Lower leg skin (tissue), 4 donors: ENCODE data around the gene KIF13A. TPM values are rescaled to one million over a fixed set of nuclear protein-coding genes. Genes with fewer than 3 reads are reported as not detected.

Experiments
- DNase-seq, 2 donors: peaks; one replicate each; pipeline ENCODE4 v3.0.0-alpha.2; 2019; ENCODE audit warnings: low spot score in 2 of 2
- H3K4me3 ChIP-seq: fragments of 200-600 bp; sonication (generic); 2 replicates; pipeline ENCODE4 v1.5.1; 2017; ENCODE audit warnings: mild to moderate bottlenecking, low read depth; ENCODE audit not compliant: poor library complexity, severe bottlenecking
- CTCF ChIP-seq, 3 donors: fragments of 450-650 bp; IDR thresholded peaks; one replicate each; pipeline ENCODE4 v1.5.1; 2016; ENCODE audit warnings: antibody characterized with exemption in 3 of 3, mild to moderate bottlenecking in 3 of 3, moderate library complexity in 2 of 3
- POLR2A ChIP-seq, 2 donors: fragments of 450-650 bp; IDR thresholded peaks; one replicate each; pipeline ENCODE4 v1.6.1; 2016 to 2017; ENCODE audit warnings: antibody characterized with exemption in 2 of 2, mild to moderate bottlenecking in 1 of 2, moderate library complexity in 1 of 2
- WGBS, 2 donors: methylation state at CpG; one replicate each; pipeline ENCODE4 v1.1.5; 2018; 5-methylcytosine and 5-hydroxymethylcytosine counted together
- intact Hi-C: fragments of 100-400 bp; cut with DNase I; formaldehyde crosslinking; loops from one replicate; pipeline ENCODE4 v1.15.0; 2023; ENCODE audit warnings: low total_unique reads
- total RNA-seq, 4 donors: library from RNA; depleted of rRNA; stranded (reverse); fragments of >200 nt; gene quantifications; one replicate each; pipeline ENCODE4 v1.1.0, GENCODE V29; 2016

Gene KIF13A
- total RNA-seq, 4 donors from 2014 or later = 54.4 to 88.5 (median 60.6) TPM

DNA sequence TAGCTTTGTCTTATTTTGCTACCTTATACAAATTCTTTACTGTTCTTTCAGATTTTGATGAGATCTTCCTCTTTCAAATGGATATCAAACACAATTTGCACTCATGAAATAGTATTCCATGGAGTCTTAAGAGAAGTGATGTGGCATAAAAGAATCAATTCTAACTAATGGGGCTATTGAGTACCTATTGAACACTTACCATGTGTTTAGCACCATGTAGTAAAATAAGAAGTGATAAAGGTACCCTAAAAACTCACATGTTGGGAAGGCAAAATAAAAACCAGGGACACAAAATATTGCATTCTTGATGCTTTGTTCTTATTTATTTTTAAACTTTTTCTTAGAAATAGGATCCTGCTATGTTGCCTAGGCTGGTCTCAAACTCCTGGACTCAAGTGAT is 56.2 kb downstream of the KIF13A start:
- intact Hi-C loops = no loop called here
- no peak overlapping the region for H3K4me3 ChIP-seq
- no peak for DNase-seq
- TF ChIP-seq POLR2A (IDR thresholded peaks at IDR 0.05) = no peak
- TF ChIP-seq CTCF (IDR thresholded peaks at IDR 0.05) = no peak

- 59% methylated on average over 5 of the region's 5 CpGs for whole genome bisulfite sequencing, 2 donors
- intact Hi-C loops = no loop called here
- no peak for TF ChIP-seq POLR2A (IDR thresholded peaks at IDR 0.05)
- no peak for TF ChIP-seq CTCF (IDR thresholded peaks at IDR 0.05)
- no peak for DNase-seq
- H3K4me3 ChIP-seq = no peak overlapping the region
Observed at GRCh38 chr6:17930321-17930993, 57.0 kb downstream of the KIF13A start.

DNA sequence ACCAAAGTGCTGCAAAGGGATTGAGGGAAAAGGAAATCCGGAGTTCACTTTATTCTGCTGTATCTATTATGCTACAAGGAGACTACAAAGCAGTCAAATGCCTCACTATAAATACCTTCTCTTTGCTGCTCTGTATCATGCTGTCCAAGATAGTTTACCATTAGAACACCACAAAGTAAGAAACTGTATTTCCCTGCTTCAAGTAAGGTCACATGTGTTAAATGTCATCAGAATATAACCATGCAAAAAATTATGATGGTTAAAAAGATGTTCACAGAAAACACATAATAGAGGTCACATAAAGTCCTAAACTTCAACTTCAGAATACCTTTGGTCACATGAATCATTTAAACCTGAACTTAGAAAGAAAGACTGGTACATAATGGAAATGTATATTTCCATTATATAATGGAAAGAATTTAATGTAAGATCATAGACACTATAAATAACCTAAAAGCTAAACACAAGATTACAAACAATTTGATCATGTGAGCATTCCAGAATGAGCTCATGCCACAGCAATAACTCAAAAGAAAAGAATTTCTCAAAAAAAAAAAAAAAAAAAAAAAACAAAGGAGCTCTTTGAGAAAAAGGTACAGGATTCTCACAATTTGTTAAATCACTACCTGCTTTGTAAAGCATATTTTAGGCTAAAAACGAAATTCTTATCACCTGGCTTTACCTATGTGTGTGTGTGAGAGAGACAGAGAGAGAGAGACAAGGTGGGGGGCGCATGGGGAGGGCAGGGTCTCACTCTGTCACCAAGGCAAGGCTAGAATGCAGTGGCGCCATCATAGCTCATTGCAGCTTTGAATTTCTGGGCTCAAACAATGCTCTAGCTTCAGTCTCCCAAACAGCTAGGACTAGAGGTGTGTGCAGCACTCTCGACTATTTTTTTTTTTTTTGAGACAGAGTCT is 58.7 kb downstream of the KIF13A start:
- DNase-seq = no peak
- no peak overlapping the region for H3K4me3 ChIP-seq
- WGBS, 2 donors = 67 to 79% methylated on average over 5 of the region's 5 CpGs
- intact Hi-C loops = no loop called here
- TF ChIP-seq POLR2A (IDR thresholded peaks at IDR 0.05) (no peak), CTCF (IDR thresholded peaks at IDR 0.05) (no peak)

DNA sequence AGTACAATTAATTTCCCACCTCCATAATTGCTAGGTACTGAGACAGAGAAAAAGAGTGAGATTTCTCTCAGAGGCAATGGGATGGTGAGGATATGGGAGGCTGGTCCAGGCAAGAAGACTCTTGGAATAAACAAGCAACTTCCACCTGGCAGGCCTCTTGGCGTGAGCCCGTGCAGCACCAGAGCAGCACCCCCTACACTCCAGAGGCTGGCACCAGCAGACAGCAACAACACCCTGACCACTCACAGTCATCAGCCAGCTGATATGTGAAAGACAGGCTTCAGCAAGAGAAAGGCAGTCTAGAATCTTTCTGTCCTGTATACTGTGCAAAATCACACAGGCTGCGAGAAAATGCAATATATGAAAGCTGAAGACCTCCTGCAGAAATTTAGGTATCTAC is 59.7 kb downstream of the KIF13A start:
- DNase-seq = no peak
- TF ChIP-seq POLR2A (IDR thresholded peaks at IDR 0.05) (no peak), CTCF (IDR thresholded peaks at IDR 0.05) (no peak)
- WGBS, 2 donors = 53 to 67% methylated on average over 3 of the region's 3 CpGs
- intact Hi-C loops = no loop called here
- no peak overlapping the region for H3K4me3 ChIP-seq

- intact Hi-C loops = no loop called here
- 41 to 53% methylated on average over 4 of the region's 4 CpGs for WGBS, 2 donors
- no peak for TF ChIP-seq POLR2A (IDR thresholded peaks at IDR 0.05)
- TF ChIP-seq CTCF (IDR thresholded peaks at IDR 0.05) = no peak
- H3K4me3 ChIP-seq = no peak overlapping the region
- no peak for DNase-seq
Observed at GRCh38 chr6:17923401-17923863, 64.0 kb downstream of the KIF13A start.
